Inferior parietal cortex (tissue), 1 donor: ENCODE data around the gene MARVELD2.

Experiments used
- DNase-seq: peaks from one replicate; pipeline ENCODE4 v3.0.0-alpha.2; 2016; ENCODE audit errors: extremely low spot score

MARVELD2 gene

DNA sequence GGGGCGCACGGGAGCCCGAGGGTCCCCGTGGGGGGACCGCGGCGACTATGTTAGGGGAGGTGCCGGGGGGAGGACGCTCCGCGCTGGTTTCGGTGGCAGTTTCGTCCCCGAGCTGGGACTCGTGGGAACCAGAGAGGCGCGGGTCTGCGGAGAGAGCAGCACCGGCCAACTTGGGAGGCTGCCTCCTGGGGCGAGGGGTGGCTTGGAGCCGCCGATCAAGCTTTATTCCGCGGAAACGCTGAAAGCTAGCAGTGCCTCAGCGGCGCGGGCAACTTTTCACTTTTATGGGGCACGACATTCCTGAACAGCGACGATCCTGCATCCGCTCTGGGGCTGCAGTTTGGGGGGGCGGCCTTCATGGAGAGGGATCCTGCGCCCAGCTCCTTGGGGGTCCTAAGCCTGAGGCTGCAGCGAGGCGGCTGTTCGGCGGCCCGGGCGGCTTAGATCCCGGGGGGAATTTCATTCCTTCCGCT, 78.0 kb downstream of the MARVELD2 start:
- DNase-seq = no peak

DNA sequence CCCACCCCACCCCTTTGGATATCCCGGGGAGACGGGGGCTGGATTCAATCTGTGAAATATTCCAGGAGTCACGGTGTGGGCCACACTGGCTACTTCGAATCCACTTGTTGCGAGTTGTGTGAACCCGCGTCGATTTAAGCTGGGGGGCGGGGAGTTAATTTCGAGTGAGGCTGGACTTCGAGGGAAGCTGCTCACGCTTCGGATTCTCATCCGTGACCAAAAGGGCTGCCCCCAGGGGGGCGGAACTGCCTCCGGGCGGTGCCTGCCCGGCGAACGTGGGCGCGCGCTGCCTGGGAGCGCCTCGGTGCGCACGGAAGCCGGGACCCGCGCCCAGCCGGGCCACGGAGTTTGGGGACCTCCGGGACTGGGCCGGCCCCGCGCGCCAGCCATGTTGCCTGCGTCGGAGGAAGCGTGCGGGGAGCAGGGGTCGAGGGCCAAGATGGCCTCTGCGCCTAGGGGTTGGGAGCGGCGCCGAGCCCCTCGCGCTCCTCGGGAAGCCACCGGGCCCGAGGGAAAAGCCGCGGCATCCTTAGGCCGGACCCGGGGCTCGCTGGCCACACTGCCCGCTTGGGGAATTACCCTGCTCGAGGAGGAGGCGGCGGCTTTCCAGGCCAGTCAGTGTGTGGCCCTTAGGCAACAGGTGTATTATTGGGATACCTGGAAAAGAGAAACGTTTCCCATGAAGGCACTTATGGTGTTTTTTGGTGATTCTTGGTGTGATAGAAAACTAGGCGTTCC, 78.6 kb downstream of the MARVELD2 start:
- DNase-seq = no peak
